Fibroblast of skin of scalp (primary cell): ENCODE results near the gene ZNF22. TPM values are rescaled to one million over a fixed set of nuclear protein-coding genes. Genes with fewer than 3 reads are reported as not detected.
A peak's percentile ranks its signal among the peaks of the same experiment; 100 is the strongest.

Experiments
- DNase-seq: peaks from one replicate; pipeline ENCODE4 v3.0.0-alpha.2; 2013
- polyA plus RNA-seq, 2 experiments: library from polyadenylated mRNA; unstranded; fragments of 120-200 nt; gene quantifications; one replicate each; pipeline ENCODE4 v1.2.1, GENCODE V29; 2013; ENCODE audit not compliant: insufficient read length in 2 of 2

The ZNF22 gene
- polyA plus RNA-seq (2013, experiment 1 of 2; ENCODE audit: insufficient read length): 34.0 TPM
- polyA plus RNA-seq (2013, experiment 2 of 2; ENCODE audit: insufficient read length): 38.4 TPM

- DNase-seq: peak; percentile 86
These were observed at the start of gene ZNF22 for GRCh38 chr10:45000752-45001380. Gene ZNF22 (plus strand): TSS chr10:45000923. CDS start chr10:45003369, 2,446 bp downstream.

- no peak for DNase-seq
These were observed 49.0 kb upstream of the ZNF22 start for GRCh38 chr10:44951576-44952226.

GRCh38 chr10:44952779-44953231 lies 47.9 kb upstream of the ZNF22 start:
- DNase-seq: no peak

- no peak for DNase-seq
These were observed 46.7 kb upstream of the ZNF22 start for GRCh38 chr10:44954042-44954441.

GRCh38 chr10:44954962-44955361 lies 45.8 kb upstream of the ZNF22 start:
- no peak for DNase-seq

GRCh38 chr10:44955413-44956070 lies 45.2 kb upstream of the ZNF22 start:
- no peak for DNase-seq

- no peak for DNase-seq
These were observed 44.5 kb upstream of the ZNF22 start for GRCh38 chr10:44956226-44956625.

- DNase-seq: no peak
These were observed 43.7 kb upstream of the ZNF22 start for GRCh38 chr10:44956717-44957706.

- DNase-seq: peak; percentile 47
These were observed 42.4 kb upstream of the ZNF22 start for GRCh38 chr10:44958196-44958897.

GRCh38 chr10:44958898-44959246 lies 41.9 kb upstream of the ZNF22 start:
- DNase-seq: no peak

GRCh38 chr10:44959247-44960087 lies 41.3 kb upstream of the ZNF22 start, which contains the start of gene RASSF4:
Gene RASSF4 (plus strand): TSS chr10:44959802. CDS start chr10:44970203, 10,401 bp downstream.
- DNase-seq: peak; percentile 85

- no peak for DNase-seq
These were observed 40.6 kb upstream of the ZNF22 start for GRCh38 chr10:44960088-44960460.

- DNase-seq: no peak
These were observed 40.1 kb upstream of the ZNF22 start for GRCh38 chr10:44960482-44961229.

GRCh38 chr10:44961230-44961571 lies 39.5 kb upstream of the ZNF22 start:
- no peak for DNase-seq

- no peak for DNase-seq
These were observed 38.6 kb upstream of the ZNF22 start for GRCh38 chr10:44961931-44962750.

- no peak for DNase-seq
These were observed 37.6 kb upstream of the ZNF22 start for GRCh38 chr10:44962870-44963738.

- DNase-seq: no peak
These were observed 36.7 kb upstream of the ZNF22 start for GRCh38 chr10:44963772-44964633.
